GM19043 (cell line): Measurements from ENCODE around the gene DTNBP1.
"Not testable (repeated sequence)": the region's sequence is repeated elsewhere in the genome, so short reads cannot be mapped to it uniquely, and the experiment has no call there.

ENCODE experiments used
- ATAC-seq: cut with Tn5 transposase; IDR thresholded peaks from one replicate; pipeline ENCODE4 v1.9.1; 2021; ENCODE audit warnings: low read depth; ENCODE audit not compliant: unreplicated experiment

DTNBP1 gene

GRCh38 chr6:15672291-15672690 lies 9.5 kb upstream of the DTNBP1 start:
- ATAC-seq = no peak

GRCh38 chr6:15668918-15669317 lies 6.1 kb upstream of the DTNBP1 start:
- ATAC-seq = no peak

- ATAC-seq = not testable (repeated sequence)
Measured at GRCh38 chr6:15666896-15667295, 4.1 kb upstream of the DTNBP1 start.

GRCh38 chr6:15665237-15665636 lies 2.4 kb upstream of the DTNBP1 start:
- no peak for ATAC-seq

- no peak for ATAC-seq
Measured at GRCh38 chr6:15663130-15663871, 473 bp upstream of the DTNBP1 start.

GRCh38 chr6:15661853-15662325 lies 939 bp downstream of the DTNBP1 start:
- ATAC-seq = no peak

- ATAC-seq = no peak
Measured at GRCh38 chr6:15659181-15659580, 3.6 kb downstream of the DTNBP1 start.

- ATAC-seq = peak; percentile 30
Measured at GRCh38 chr6:15658181-15658744, 4.6 kb downstream of the DTNBP1 start.

GRCh38 chr6:15657290-15657689 lies 5.5 kb downstream of the DTNBP1 start:
- ATAC-seq = no peak

GRCh38 chr6:15656145-15656544 lies 6.7 kb downstream of the DTNBP1 start:
- no peak for ATAC-seq

- no peak for ATAC-seq
Measured at GRCh38 chr6:15654250-15654649, 8.6 kb downstream of the DTNBP1 start.

- peak; percentile 47 for ATAC-seq
Measured at GRCh38 chr6:15653581-15653980, 9.2 kb downstream of the DTNBP1 start.

- ATAC-seq = not testable (repeated sequence)
Measured at GRCh38 chr6:15650004-15650559, 12.7 kb downstream of the DTNBP1 start.

- no peak for ATAC-seq
Measured at GRCh38 chr6:15644904-15645303, 17.9 kb downstream of the DTNBP1 start.

GRCh38 chr6:15643542-15643941 lies 19.3 kb downstream of the DTNBP1 start:
- no peak for ATAC-seq

GRCh38 chr6:15642276-15642675 lies 20.6 kb downstream of the DTNBP1 start:
- ATAC-seq = no peak

GRCh38 chr6:15638373-15638772 lies 24.5 kb downstream of the DTNBP1 start:
- ATAC-seq = no peak

GRCh38 chr6:15631432-15631831 lies 31.4 kb downstream of the DTNBP1 start:
- ATAC-seq = no peak

GRCh38 chr6:15630202-15630601 lies 32.6 kb downstream of the DTNBP1 start:
- no peak for ATAC-seq

- no peak for ATAC-seq
Measured at GRCh38 chr6:15629487-15629886, 33.3 kb downstream of the DTNBP1 start.

GRCh38 chr6:15628499-15629131 lies 34.2 kb downstream of the DTNBP1 start:
- ATAC-seq = no peak
